K562 (cell line): ENCODE data around the gene ACER3. TPM values are rescaled to one million over a fixed set of nuclear protein-coding genes. Genes with fewer than 3 reads are reported as not detected.

Experiments used
- ATAC-seq: fragments of 200-7000 bp; cut with Tn5 transposase; 3 replicates; pipeline ENCODE4 v1.9.1; 2020; ENCODE audit warnings: moderate library complexity
- BruUV-seq: library from RNA; stranded (reverse); fragments of 400-500 nt; replicated peaks from 2 replicates; lab custom pipeline; 2021; lab: Mats Ljungman, UMichigan
- CTCF ChIA-PET: fragments of 300-600 bp; formaldehyde crosslinking; extraction: SDS; loops from one replicate; lab custom pipeline; 2021; ENCODE audit warnings: low intra/inter-chr PET ratio; lab: Yijun Ruan, JAX
- POLR2A ChIA-PET: fragments of 300-600, 350-650 bp; sonication (Branson Sonifier 250); formaldehyde crosslinking; extraction: SDS; loops from one replicate; lab custom pipeline; 2021; ENCODE audit warnings: antibody characterized with exemption, inconsistent platforms; lab: Yijun Ruan, JAX
- DNase-seq, 4 experiments: peaks; one replicate each; pipeline versions ENCODE4 v3.0.0 to v3.0.0-alpha.2; 2011 to 2018; ENCODE audit warnings: low spot score in 3 of 4, mixed read lengths in 3 of 4; ENCODE audit errors: extremely low read depth in 1 of 4
- FAIRE-seq: peaks from 2 replicates; lab custom pipeline; 2011; peaks lifted over from hg19 to GRCh38; lab: Jason Lieb, UNC
- H2AFZ ChIP-seq: 2 replicates; pipeline ENCODE4 v1.6.0; 2011; ENCODE audit warnings: low read depth, low read length, control low read depth, inconsistent platforms
- H3K27ac ChIP-seq: fragments of 200-600 bp; 3 replicates; pipeline ENCODE4 v1.8.0; 2011; ENCODE audit warnings: low read depth, mild to moderate bottlenecking, control low read depth, inconsistent platforms, low read length, moderate library complexity, mixed read lengths; ENCODE audit errors: extremely low read depth
- H3K27me3 ChIP-seq, 2 experiments: fragments of 300-600 bp in 1 of 2; 2 replicates in 1 of 2; 3 replicates in 1 of 2; pipeline versions ENCODE4 v1.6.0 to v1.8.0; 2011; ENCODE audit warnings: inconsistent platforms in 2 of 2, low read length in 2 of 2, mild to moderate bottlenecking in 1 of 2, mixed read lengths in 1 of 2, moderate library complexity in 1 of 2; ENCODE audit not compliant: control insufficient read depth in 2 of 2, insufficient read depth in 2 of 2
- H3K36me3 ChIP-seq: fragments of 300-600 bp; 3 replicates; pipeline ENCODE4 v1.8.0; 2011; ENCODE audit warnings: mild to moderate bottlenecking, low read length, inconsistent platforms; ENCODE audit not compliant: control insufficient read depth, insufficient read depth
- H3K4me1 ChIP-seq, 2 experiments: fragments of 200-600 bp in 1 of 2; replicated peaks in 1 of 2; 2 replicates in 1 of 2; 3 replicates in 1 of 2; pipeline versions ENCODE4 v1.5.1 to v1.8.0; 2011; ENCODE audit warnings: inconsistent platforms in 2 of 2, low read length in 2 of 2, mild to moderate bottlenecking in 1 of 2, mixed read lengths in 1 of 2, moderate library complexity in 1 of 2; ENCODE audit not compliant: control insufficient read depth in 2 of 2, insufficient read depth in 2 of 2
- H3K4me2 ChIP-seq: 2 replicates; pipeline ENCODE4 v1.6.1; 2011; ENCODE audit warnings: low read length, control low read depth, inconsistent platforms, mixed read lengths; ENCODE audit not compliant: insufficient read depth
- H3K4me3 ChIP-seq: fragments of 200-600 bp; sonication (generic), shearing (Covaris generic); 2 replicates; pipeline ENCODE4 v1.5.1; 2016; ENCODE audit warnings: control low read depth, inconsistent platforms
- H3K79me2 ChIP-seq: fragments of 200-600 bp; 3 replicates; pipeline ENCODE4 v1.8.0; 2011; ENCODE audit warnings: low read length, inconsistent platforms; ENCODE audit not compliant: control insufficient read depth, insufficient read depth
- H3K9ac ChIP-seq, 2 experiments: 2 replicates each; pipeline versions ENCODE4 v1.6.0 to v1.6.1; 2011; ENCODE audit warnings: low read depth in 2 of 2, low read length in 2 of 2, control low read depth in 1 of 2, inconsistent platforms in 1 of 2, mild to moderate bottlenecking in 1 of 2, mixed read lengths in 1 of 2; ENCODE audit not compliant: insufficient read depth in 1 of 2
- H3K9me1 ChIP-seq: one replicate; pipeline ENCODE4 v1.6.0; 2011; ENCODE audit warnings: inconsistent platforms, mild to moderate bottlenecking, low read length, moderate library complexity; ENCODE audit not compliant: control insufficient read depth, insufficient read depth
- H3K9me3 ChIP-seq: replicated peaks from 2 replicates; pipeline ENCODE4 v1.5.1; 2011; ENCODE audit warnings: low read depth, low read length, inconsistent platforms; ENCODE audit not compliant: control insufficient read depth, insufficient read depth
- H4K20me1 ChIP-seq: replicated peaks from 2 replicates; pipeline ENCODE4 v1.6.1; 2011; ENCODE audit warnings: low read length, inconsistent platforms, mixed read lengths; ENCODE audit not compliant: control insufficient read depth, insufficient read depth
- EP400 ChIP-seq: fragments of 450-650 bp; IDR thresholded peaks from 2 replicates; pipeline ENCODE4 v1.6.1; 2017; ENCODE audit warnings: antibody characterized with exemption, mild to moderate bottlenecking, moderate library complexity
- GTF2E2 ChIP-seq: fragments of 200-800 bp; sonication (Bioruptor generic); IDR thresholded peaks from 2 replicates; pipeline ENCODE4 v1.6.1; 2016; ENCODE audit warnings: missing genetic modification characterization, missing compliant biosample characterization
- MNT ChIP-seq, 2 experiments: fragments of 450-650 bp; conservative IDR thresholded peaks; 2 replicates each; pipeline ENCODE4 v1.6.1; 2017; ENCODE audit warnings: mild to moderate bottlenecking in 2 of 2, moderate library complexity in 2 of 2
- NCOA2 ChIP-seq, 2 experiments: fragments of 450-650 bp; IDR thresholded peaks; 2 replicates each; pipeline ENCODE4 v1.6.1; 2018; ENCODE audit warnings: mild to moderate bottlenecking in 2 of 2, moderate library complexity in 1 of 2; ENCODE audit not compliant: partially characterized antibody in 2 of 2
- SNRNP70 ChIP-seq: fragments of 200-400 bp; formaldehyde crosslinking; optimal IDR thresholded peaks from 2 replicates; pipeline ENCODE3; 2017; ENCODE audit warnings: low read depth, low read length
- TAF9B ChIP-seq: fragments of 450-650 bp; IDR thresholded peaks from 2 replicates; pipeline ENCODE4 v1.6.1; 2018; ENCODE audit warnings: mild to moderate bottlenecking; ENCODE audit not compliant: partially characterized antibody
- ZNF699 ChIP-seq: fragments of 250-450 bp; sonication (Bioruptor Pico); IDR thresholded peaks from 2 replicates; pipeline ENCODE4 v1.8.0; 2021; ENCODE audit warnings: mild to moderate bottlenecking, moderate library complexity; ENCODE audit not compliant: insufficient replicate concordance
- WGBS: fragments of 100-300 bp; shearing (Covaris generic); methylation state at CpG from one replicate; pipeline ENCODE4 v1.1.6; 2016; ENCODE audit warnings: low coverage, mixed read lengths; ENCODE audit not compliant: insufficient coverage; ENCODE audit errors: missing lambda C conversion rate; 5-methylcytosine and 5-hydroxymethylcytosine counted together
- in situ Hi-C: fragments of 300-500 bp; cut with MboI; formaldehyde crosslinking; loops from 4 replicates; pipeline ENCODE4 v1.15.0; 2018; ENCODE audit warnings: inconsistent platforms, mixed read lengths
- intact Hi-C: fragments of 100-400 bp; cut with micrococcal nuclease; formaldehyde crosslinking; loops from 2 replicates; pipeline ENCODE4 v1.14.2; 2022
- polyA plus RNA-seq, 8 experiments: library from polyadenylated mRNA; depleted of rRNA in 4 of 8; stranded (reverse) in 5 of 8; unstranded in 3 of 8; fragments of >200 nt; fragmentation: Nextera tagmentation in 2 of 8; fragmentation: Illumina TruSeq in 1 of 8; extraction: Ambion mirVana in 2 of 8; extraction: Trizol in 1 of 8; gene quantifications; 2 replicates each; pipeline versions ENCODE4 v1.2.1 to v1.2.3, GENCODE V29; 2011 to 2014; ENCODE audit warnings: inconsistent platforms in 1 of 8, missing spikeins in 1 of 8
- total RNA-seq, 7 experiments: library from RNA; depleted of rRNA in 6 of 7; stranded (reverse); fragments of >200 nt in 6 of 7; fragmentation: Illumina TruSeq in 2 of 7; extraction: Trizol in 2 of 7; gene quantifications; 2 replicates each; pipeline versions ENCODE4 v1.2.1 to v1.2.3, GENCODE V29; 2011 to 2021; ENCODE audit warnings: low replicate concordance in 1 of 7

The ACER3 gene
- total and polyA plus RNA-seq, 9 of the 15 experiments (the other 6 are each of a cell fraction or from before 2014, with no cell fraction given), result 2.0 to 23.8 (median 9.5) TPM

- no peaks in the 10 kb centered on the region for H3K9me1 ChIP-seq
- peak overlapping the region; percentile 7; the same call in 1 of the 3 replicates for H3K27ac ChIP-seq
- ChIA-PET CTCF (interaction anchor here (0.6 to 5.1 kb wide), 8 partner anchors 46 to 222 kb away, joined by 3 to 54 read pairs (median 6); no protein-coding TSS in a partner anchor), POLR2A (interaction anchor here (1.5 kb wide), 1 partner anchor 117 kb away, joined by 3 read pairs; no protein-coding TSS in a partner anchor)
- TF ChIP-seq EP400 (0 out of 2 replicates have a peak, but pooled peaks have one; percentile 25), MNT (conservative IDR thresholded peaks at IDR 0.05) (0 out of 4 replicates have a peak, but pooled peaks of 1 of the 2 experiments have one; percentile 0), TAF9B (peak; percentile 44), SNRNP70 (no peak), ZNF699 (CRISPR knock-in tag) (no peak), NCOA2 (IDR thresholded peaks at IDR 0.05; ENCODE audit: partially characterized antibody in 2 of 2) (peak in 1 of 2 experiments; percentile 24), GTF2E2 (0 out of 2 replicates have a peak, but pooled peaks have one; percentile 38)
- FAIRE-seq (no peak), ATAC-seq (no peak), DNase-seq (no peak)
- no peaks in the 10 kb centered on the region for H3K9me3 ChIP-seq
- H3K4me1 ChIP-seq, result peaks cover 9 to 19% of the 10 kb centered on the region in 2 experiments; a peak in 4 of 5 replicates
- H3K4me3 ChIP-seq, result no peak overlapping the region
- peak overlapping the region; percentile 65 for H2AFZ ChIP-seq
- no peaks in the 10 kb centered on the region for H3K36me3 ChIP-seq
- no peak overlapping the region for H3K4me2 ChIP-seq
- H3K79me2 ChIP-seq, result no peaks in the 10 kb centered on the region
- intact Hi-C loops, result loop anchor here (1.0 to 2.0 kb wide), 5 partner anchors 59 to 185 kb away; partner anchors contain the start of gene ACER3
- H3K27me3 ChIP-seq, result no peaks in the 10 kb centered on the region
- peak overlapping the region in 1 of 2 experiments; percentile 25; a peak in 1 of 4 replicates for H3K9ac ChIP-seq
- in situ Hi-C loops, result loop anchor here (5.0 kb wide), 3 partner anchors 107 to 183 kb away; partner anchors contain the start of gene OMP
- H4K20me1 ChIP-seq, result no peaks in the 10 kb centered on the region
- BruUV-seq, result no TSS peak
- WGBS, result 5% methylated on average over 1 of the region's 1 CpG
Observed at GRCh38 chr11:76919467-76919866, 58.7 kb downstream of the ACER3 start.
